Liver (tissue), 9 donors: ENCODE measurements around the gene ECI2. TPM values are rescaled to one million over a fixed set of nuclear protein-coding genes. Genes with fewer than 3 reads are reported as not detected.

Source experiments
- DNase-seq: peaks from one replicate; pipeline ENCODE4 v3.0.0-alpha.2; 2017; ENCODE audit warnings: low spot score
- H3K27ac ChIP-seq, 2 donors: one replicate each; pipeline ENCODE4 v1.7.0; 2013; ENCODE audit warnings: inconsistent platforms in 2 of 2, low read length in 2 of 2, control low read depth in 1 of 2, low read depth in 1 of 2, mild to moderate bottlenecking in 1 of 2
- H3K27me3 ChIP-seq, 4 donors: one replicate each; pipeline versions ENCODE4 v1.6.1 to v1.7.0; 2013; ENCODE audit warnings: low read length in 3 of 4, inconsistent platforms in 1 of 4, mild to moderate bottlenecking in 1 of 4, moderate library complexity in 1 of 4; ENCODE audit not compliant: control insufficient read depth in 4 of 4, insufficient read depth in 4 of 4
- H3K36me3 ChIP-seq, 4 donors: one replicate each; pipeline versions ENCODE4 v1.6.1 to v1.7.0; 2013; ENCODE audit warnings: low read length in 3 of 4, mild to moderate bottlenecking in 3 of 4, low read depth in 1 of 4, moderate library complexity in 1 of 4; ENCODE audit not compliant: control insufficient read depth in 4 of 4, insufficient read depth in 3 of 4
- H3K4me1 ChIP-seq, 4 donors: one replicate each; pipeline versions ENCODE4 v1.6.1 to v1.7.0; 2013; ENCODE audit warnings: low read length in 3 of 4, mild to moderate bottlenecking in 3 of 4, moderate library complexity in 1 of 4; ENCODE audit not compliant: control insufficient read depth in 4 of 4, insufficient read depth in 4 of 4
- H3K4me3 ChIP-seq, 3 donors: one replicate each; pipeline versions ENCODE4 v1.6.1 to v1.7.0; 2013; ENCODE audit warnings: low read length in 3 of 3, control low read depth in 1 of 3, low read depth in 1 of 3, mild to moderate bottlenecking in 1 of 3
- H3K9ac ChIP-seq, 2 donors: one replicate each; pipeline ENCODE4 v1.7.0; 2013; ENCODE audit warnings: low read length in 2 of 2, mild to moderate bottlenecking in 2 of 2, moderate library complexity in 2 of 2, control low read depth in 1 of 2, low read depth in 1 of 2
- H3K9me3 ChIP-seq, 4 donors: one replicate each; pipeline versions ENCODE4 v1.6.1 to v1.7.0; 2013; ENCODE audit warnings: low read length in 3 of 4; ENCODE audit not compliant: control insufficient read depth in 4 of 4
- CTCF ChIP-seq: fragments of 150-350 bp; IDR thresholded peaks from 2 replicates; pipeline ENCODE4 v1.5.1; 2017; ENCODE audit warnings: improper control_type of control experiment, low read depth, low read length; ENCODE audit not compliant: missing input control
- EGR1 ChIP-seq, 2 donors: IDR thresholded peaks; 2 replicates each; pipeline ENCODE4 v1.6.1; 2016 to 2018; ENCODE audit warnings: antibody characterized with exemption in 2 of 2, low read depth in 2 of 2
- FOXA1 ChIP-seq: IDR thresholded peaks from 2 replicates; pipeline ENCODE4 v1.6.1; 2016; ENCODE audit warnings: antibody characterized with exemption
- FOXA2 ChIP-seq: IDR thresholded peaks from 2 replicates; pipeline ENCODE4 v1.6.1; 2016; ENCODE audit warnings: antibody characterized with exemption
- GABPA ChIP-seq, 2 donors: IDR thresholded peaks in 1 of 2; conservative IDR thresholded peaks in 1 of 2; 2 replicates each; pipeline ENCODE4 v1.6.1; 2016; ENCODE audit warnings: antibody characterized with exemption in 2 of 2, mild to moderate bottlenecking in 1 of 2, moderate library complexity in 1 of 2
- JUND ChIP-seq, 2 donors: IDR thresholded peaks; 2 replicates each; pipeline ENCODE4 v1.6.1; 2016; ENCODE audit warnings: antibody characterized with exemption in 2 of 2
- MAX ChIP-seq: IDR thresholded peaks from 2 replicates; pipeline ENCODE4 v1.6.1; 2016; ENCODE audit warnings: antibody characterized with exemption
- NR2F2 ChIP-seq: IDR thresholded peaks from 2 replicates; pipeline ENCODE4 v1.6.1; 2016; ENCODE audit warnings: antibody characterized with exemption
- RAD21 ChIP-seq, 2 donors: IDR thresholded peaks; 2 replicates each; pipeline ENCODE4 v1.6.1; 2016; ENCODE audit warnings: antibody characterized with exemption in 2 of 2, mild to moderate bottlenecking in 2 of 2
- REST ChIP-seq: IDR thresholded peaks from 2 replicates; pipeline ENCODE4 v1.6.1; 2016; ENCODE audit warnings: antibody characterized with exemption, mild to moderate bottlenecking
- RXRA ChIP-seq, 2 donors: IDR thresholded peaks; 2 replicates each; pipeline ENCODE4 v1.6.1; 2017 to 2018; ENCODE audit warnings: antibody characterized with exemption in 2 of 2, mild to moderate bottlenecking in 1 of 2
- TAF1 ChIP-seq: conservative IDR thresholded peaks from 2 replicates; pipeline ENCODE4 v1.6.1; 2016; ENCODE audit warnings: antibody characterized with exemption, mild to moderate bottlenecking
- YY1 ChIP-seq: IDR thresholded peaks from 2 replicates; pipeline ENCODE4 v1.6.1; 2016; ENCODE audit warnings: antibody characterized with exemption, mild to moderate bottlenecking
- ZBTB33 ChIP-seq: IDR thresholded peaks from 2 replicates; pipeline ENCODE4 v1.6.1; 2016; ENCODE audit warnings: antibody characterized with exemption
- WGBS: extraction: QIAGEN DNeasy Blood & Tissue Kit; methylation state at CpG from one replicate; pipeline ENCODE4 v1.1.7; 2013; 5-methylcytosine and 5-hydroxymethylcytosine counted together
- polyA plus RNA-seq, 2 donors: library from polyadenylated mRNA; stranded (reverse) in 1 of 2; unstranded in 1 of 2; fragments of 200-250 nt in 1 of 2; fragments of >200 nt in 1 of 2; fragmentation: Nextera tagmentation in 1 of 2; extraction: Ambion mirVana in 1 of 2; gene quantifications; one replicate each; pipeline versions ENCODE4 v1.2.1 to v1.2.3, GENCODE V29; 2013 to 2015
- total RNA-seq, 2 donors: library from RNA; depleted of rRNA; stranded (reverse); fragments of >200 nt; gene quantifications; one replicate each; pipeline ENCODE4 v1.2.3, GENCODE V29; 2014
- donor health status: healthy.
- donor health status: healthy.
- donor health status: healthy.
- donor health status: healthy.
- donor health status: healthy.

The ECI2 gene
- total RNA-seq: 100 to 1,000 TPM; 109 to 143 TPM
- polyA plus RNA-seq: 100 to 1,000 TPM in 1 of 2 donors, 10 to 100 TPM in 1; 79.5 to 158 TPM

GRCh38 chr6:4134841-4135664 is at the start of gene ECI2:
TSS of gene ECI2 (minus strand) at chr6:4135575. CDS start at chr6:4135560, 15 bp downstream.
- H3K4me3 ChIP-seq: peak within 1 kb of the TSS; percentile 83 to 96 (median 94)
- peaks cover 1 to 9% (median 6%) of the 10 kb centered on the region in 4 donors for H3K36me3 ChIP-seq
- no peaks in the 10 kb centered on the region for H3K27me3 ChIP-seq
- H3K27ac ChIP-seq: peak within 1 kb of the TSS; percentile 91 to 93
- no peaks in the 10 kb centered on the region for H3K9me3 ChIP-seq
- TF ChIP-seq TAF1 (peak; percentile 48), RXRA (IDR thresholded peaks at IDR 0.05) (peak in 1 of 2 donors; percentile 20), CTCF (no peak), REST (peak; percentile 51), YY1 (peak; percentile 86), FOXA2 (no peak)
- peaks cover 13 to 44% (median 36%) of the 10 kb centered on the region in 4 donors for H3K4me1 ChIP-seq
- under 1% methylated on average over 66 of the region's 66 CpGs for WGBS
- peak within 1 kb of the TSS; percentile 94 to 96 for H3K9ac ChIP-seq
- DNase-seq: no peak

GRCh38 chr6:4180652-4181255 is 45.4 kb upstream of the ECI2 start:
- DNase-seq: no peak
- Histone ChIP-seq H3K9ac (no peak overlapping the region), H3K36me3 (no peaks in the 10 kb centered on the region), H3K4me1 (no peaks in the 10 kb centered on the region), H3K9me3 (no peaks in the 10 kb centered on the region), H3K27ac (no peak overlapping the region), H3K4me3 (no peak overlapping the region), H3K27me3 (no peaks in the 10 kb centered on the region)
- TF ChIP-seq RXRA (IDR thresholded peaks at IDR 0.05) (no peak), RAD21 (IDR thresholded peaks at IDR 0.05) (no peak), EGR1 (IDR thresholded peaks at IDR 0.05; ENCODE audit: low read depth in 2 of 2) (no peak), GABPA (IDR thresholded peaks at IDR 0.05 in 1 of 2, conservative IDR thresholded peaks at IDR 0.05 in 1 of 2) (no peak), NR2F2 (no peak), FOXA1 (no peak), REST (no peak), MAX (no peak), FOXA2 (no peak), JUND (IDR thresholded peaks at IDR 0.05) (no peak), ZBTB33 (no peak)
- 86% methylated on average over 9 of the region's 9 CpGs for WGBS
